ENCODE measurements around the gene PTPRD.

GRCh38 chr9:8880060-8880459, 1732.7 kb downstream of the PTPRD start:
- TF ChIP-seq EZH2 (IDR thresholded peaks at IDR 0.05; ENCODE audit: borderline replicate concordance, low read depth, low read length, poor library complexity, severe bottlenecking) (no peak), CTCF (conservative IDR thresholded peaks at IDR 0.05; ENCODE audit: low read depth, low read length) (no peak)
